ENCODE results near the gene HOXC11.
A peak's percentile ranks its signal among the peaks of the same experiment; 100 is the strongest.

HOXC11 gene

GRCh38 chr12:53969588-53970259 lies 3.2 kb upstream of the HOXC11 start:
- Histone ChIP-seq H3K27ac (no peak overlapping the region), H3K4me3 (no peak overlapping the region)

DNA sequence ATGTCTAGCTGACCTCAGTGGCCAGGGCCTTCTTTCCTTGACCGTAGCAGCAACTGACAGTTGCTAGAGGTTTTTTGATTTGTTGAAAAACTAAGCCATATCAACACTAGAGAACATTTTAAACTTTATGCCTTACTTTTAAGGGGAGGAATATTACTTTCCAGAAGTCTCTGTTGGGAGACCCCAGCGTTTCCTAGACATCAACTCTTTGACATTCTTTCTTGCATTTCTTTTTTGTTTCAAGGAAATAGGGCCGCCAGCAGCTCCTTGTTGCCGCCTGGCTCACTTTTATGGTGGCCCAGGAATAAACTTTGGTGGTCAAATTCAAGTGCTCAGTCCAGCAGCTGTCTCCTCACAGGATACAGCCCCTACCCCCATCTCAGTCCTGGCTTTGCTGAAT lies 2.5 kb upstream of the HOXC11 start:
- H3K27ac ChIP-seq = no peak overlapping the region
- H3K4me3 ChIP-seq = no peak overlapping the region

DNA sequence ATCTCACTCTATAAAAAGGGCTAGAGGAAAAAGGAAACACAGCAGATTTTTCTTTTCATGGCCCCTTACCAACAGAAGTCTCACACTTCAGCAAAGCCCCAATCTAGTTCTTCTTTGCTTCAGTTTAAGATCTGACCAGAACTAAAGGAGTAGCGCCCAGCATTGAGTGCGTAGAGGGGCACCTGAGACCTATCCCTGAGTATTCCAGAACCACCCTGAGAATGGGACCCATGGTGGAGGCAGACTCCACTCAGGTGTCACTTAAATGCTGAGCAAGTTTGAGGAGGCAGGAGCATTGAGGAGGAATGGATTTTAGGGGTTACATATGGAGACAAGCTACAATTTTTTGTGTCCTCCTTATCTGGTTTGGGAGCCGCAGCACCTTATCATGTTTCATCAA lies 1.8 kb upstream of the HOXC11 start:
- no peak overlapping the region for H3K4me3 ChIP-seq
- H3K27ac ChIP-seq = no peak overlapping the region

GRCh38 chr12:53971686-53972085 lies 1.2 kb upstream of the HOXC11 start:
- Histone ChIP-seq H3K27ac (no peak overlapping the region), H3K4me3 (no peak overlapping the region)

GRCh38 chr12:53972152-53972702 lies 699 bp upstream of the HOXC11 start:
- H3K4me3 ChIP-seq = peak overlapping the region in 1 of 7 experiments; percentile 48
- peak overlapping the region in 4 of 21 experiments; percentile 74 to 90 (median 79) for H3K27ac ChIP-seq

GRCh38 chr12:53973236-53974042 lies 513 bp downstream of the HOXC11 start:
- peak overlapping the region; percentile 15 to 48 (median 30) for H3K4me3 ChIP-seq
- H3K27ac ChIP-seq = peak overlapping the region in 15 of 21 experiments; percentile 25 to 90 (median 74)

DNA sequence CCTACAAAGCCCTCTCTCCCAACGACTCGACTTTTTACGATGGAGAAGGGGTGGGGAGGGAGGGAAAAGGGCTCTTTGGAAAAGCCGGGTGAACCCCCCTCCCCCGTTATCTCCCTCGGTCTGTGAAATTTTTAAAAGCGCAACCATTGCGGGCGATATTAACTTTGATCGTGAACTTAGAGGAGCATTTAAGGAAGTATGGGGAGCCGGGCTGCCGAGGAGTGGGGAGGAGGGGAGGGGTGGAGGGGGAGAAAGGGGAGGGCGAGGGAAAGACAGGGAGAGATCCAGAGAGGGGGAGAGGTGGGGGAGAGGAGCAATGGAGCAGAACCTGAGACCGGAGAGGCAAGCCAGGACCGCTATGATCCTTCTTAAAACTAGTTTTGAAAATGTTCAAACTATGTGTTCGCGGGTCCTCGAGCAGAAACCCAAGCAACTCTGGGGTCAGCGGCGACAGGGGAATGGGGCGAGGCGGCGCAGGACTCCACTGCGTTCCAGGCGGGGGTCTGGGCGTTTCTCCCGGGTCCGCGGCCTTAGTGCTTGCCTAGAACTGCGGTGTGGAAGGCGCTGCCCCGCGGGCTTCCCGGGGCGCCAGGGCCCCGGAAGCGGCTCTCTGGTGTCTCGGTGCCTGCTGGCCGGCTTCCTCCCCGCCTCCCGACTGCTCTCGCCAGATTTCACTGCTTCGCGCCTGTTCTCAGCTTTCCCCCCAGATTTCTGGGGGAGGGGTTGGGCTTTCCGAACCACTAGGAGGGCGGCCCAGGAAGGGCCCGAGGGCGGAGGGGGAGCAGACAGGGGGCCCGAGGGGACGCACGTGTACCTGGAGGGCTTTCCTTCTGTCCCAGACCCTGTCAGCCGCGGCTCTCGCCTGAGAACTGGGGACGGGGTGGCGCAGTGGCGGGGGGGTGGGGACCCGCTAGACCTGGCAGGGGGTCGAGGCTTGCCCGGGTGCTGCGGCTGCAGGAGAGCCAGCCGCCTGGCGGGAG lies 1.4 kb downstream of the HOXC11 start, which contains the start of gene HOTAIR:
Gene HOTAIR (minus strand): TSS at position 871 of the 980 bp plus-strand sequence.
- H3K27ac ChIP-seq = peak within 1 kb of the TSS in 15 of 21 experiments; percentile 5 to 90 (median 74)

GRCh38 chr12:53975064-53975471 lies 2.1 kb downstream of the HOXC11 start:
- H3K27ac ChIP-seq = peak overlapping the region in 11 of 21 experiments; percentile 47 to 90 (median 78)
- H3K4me3 ChIP-seq = peak overlapping the region; percentile 15 to 48 (median 30)

More for the DNA sequence above, 1.4 kb downstream of the HOXC11 start, which contains the start of gene HOTAIR:
- peak within 1 kb of the TSS; percentile 15 to 48 (median 30) for H3K4me3 ChIP-seq

DNA sequence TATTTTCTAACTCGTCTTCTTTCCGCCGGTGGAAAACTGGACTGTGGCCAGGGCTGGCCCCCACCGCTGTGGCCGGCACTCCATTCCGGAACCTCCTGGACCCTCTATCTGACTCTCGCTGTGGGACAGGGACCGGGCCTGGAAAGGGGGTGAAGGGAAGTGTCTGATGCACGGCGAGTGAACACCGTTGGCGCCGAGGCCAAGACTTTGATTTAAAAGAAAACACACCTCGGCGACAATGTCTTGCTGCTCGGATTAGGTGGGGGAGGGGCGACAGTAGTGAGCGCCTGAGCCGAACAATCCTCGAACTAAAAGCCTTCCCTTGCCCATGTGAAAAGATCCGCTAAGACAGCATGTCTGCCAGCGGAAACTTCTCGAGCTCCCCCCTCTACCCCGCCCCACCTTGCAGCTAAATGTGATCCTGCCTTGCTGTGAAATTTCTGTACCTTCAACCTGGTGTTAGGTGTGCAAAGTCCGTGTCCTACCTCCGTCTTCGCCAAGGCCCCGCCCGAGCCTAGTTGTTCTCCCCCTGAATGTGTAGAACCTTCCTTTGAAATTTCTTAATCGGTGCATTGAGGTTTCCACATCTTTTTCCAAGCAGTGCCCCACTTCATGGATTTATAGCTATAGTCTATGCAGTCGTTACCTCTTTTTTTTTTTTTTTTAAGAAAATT lies 2.7 kb downstream of the HOXC11 start:
- Histone ChIP-seq H3K27ac (peak overlapping the region in 2 of 21 experiments; percentile 38 to 90), H3K4me3 (peak overlapping the region in 2 of 7 experiments; percentile 30 to 41)

DNA sequence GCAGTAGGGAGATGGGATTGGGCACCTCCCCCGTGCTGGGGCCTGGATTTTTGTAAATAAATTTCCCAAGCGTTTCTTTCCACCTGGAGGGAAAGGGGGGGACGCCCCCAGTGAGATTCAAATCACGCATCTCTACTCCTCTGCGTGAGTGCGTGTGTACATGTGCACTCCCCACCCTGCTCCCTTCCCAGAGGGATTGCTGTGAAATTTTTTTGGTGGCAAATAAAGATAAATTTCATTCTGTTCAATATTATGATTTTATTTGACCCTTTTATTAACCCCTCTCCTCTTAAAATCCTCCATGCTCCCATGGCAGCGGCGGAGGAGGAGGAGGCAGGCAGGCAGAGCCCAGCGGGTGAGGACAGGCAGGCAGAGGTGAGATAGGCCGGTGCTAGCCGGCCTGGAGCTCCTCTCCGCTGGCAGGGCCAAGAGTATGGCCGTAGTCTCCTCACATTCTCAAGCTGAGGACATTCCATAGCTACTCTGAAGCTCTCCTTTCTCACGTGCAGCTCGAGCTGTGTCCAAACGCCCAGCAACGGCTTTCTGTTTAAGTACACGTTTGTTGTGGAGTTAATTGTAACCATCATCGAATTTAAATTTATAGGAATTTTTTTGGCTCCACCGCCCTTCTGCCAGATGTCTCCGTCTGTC lies 3.4 kb downstream of the HOXC11 start:
- Histone ChIP-seq H3K4me3 (no peak overlapping the region), H3K27ac (peak overlapping the region in 3 of 21 experiments; percentile 38 to 63 (median 45))

DNA sequence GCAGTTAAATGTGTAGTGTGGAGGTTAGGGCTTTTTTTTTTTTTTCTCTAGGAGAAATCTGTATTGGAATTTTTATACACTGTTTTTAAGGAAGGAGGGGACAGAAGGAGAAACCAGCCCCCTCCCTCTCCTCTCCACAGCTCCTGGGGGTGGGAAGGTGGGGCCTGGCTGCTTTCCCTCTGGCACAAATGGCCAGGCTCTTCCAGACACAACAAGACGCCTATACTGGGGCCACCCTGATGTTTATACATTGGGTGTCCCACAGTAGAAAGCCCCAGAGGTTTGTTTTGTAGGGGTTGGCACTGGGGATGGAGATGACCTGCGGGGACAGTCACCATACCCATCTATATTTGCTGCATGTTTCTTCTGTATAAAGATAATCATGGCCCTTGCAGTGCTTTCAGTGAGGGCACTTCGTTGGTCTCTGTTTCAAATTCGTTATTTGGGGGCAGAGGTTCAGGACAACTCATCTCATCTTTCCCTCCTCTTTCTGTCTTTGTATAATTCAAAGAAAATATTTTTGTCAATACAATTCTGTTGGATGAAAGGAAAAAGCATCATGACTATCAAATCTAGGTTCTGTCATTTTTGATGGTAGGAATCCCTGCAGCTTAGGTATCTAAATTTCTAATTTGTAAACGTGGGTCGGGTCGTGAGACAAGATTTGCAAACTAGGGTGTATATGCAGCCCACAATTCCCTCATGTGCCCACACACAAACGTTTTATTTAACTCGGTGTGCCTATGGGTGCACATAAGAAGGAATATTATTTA lies 4.1 kb downstream of the HOXC11 start:
- H3K4me3 ChIP-seq = no peak overlapping the region
- H3K27ac ChIP-seq = peak overlapping the region in 2 of 21 experiments; percentile 45 to 63

- no peak overlapping the region for H3K4me3 ChIP-seq
- H3K27ac ChIP-seq = peak overlapping the region in 5 of 21 experiments; percentile 38 to 98 (median 43)
Measured at GRCh38 chr12:53977596-53978445, 4.9 kb downstream of the HOXC11 start.

DNA sequence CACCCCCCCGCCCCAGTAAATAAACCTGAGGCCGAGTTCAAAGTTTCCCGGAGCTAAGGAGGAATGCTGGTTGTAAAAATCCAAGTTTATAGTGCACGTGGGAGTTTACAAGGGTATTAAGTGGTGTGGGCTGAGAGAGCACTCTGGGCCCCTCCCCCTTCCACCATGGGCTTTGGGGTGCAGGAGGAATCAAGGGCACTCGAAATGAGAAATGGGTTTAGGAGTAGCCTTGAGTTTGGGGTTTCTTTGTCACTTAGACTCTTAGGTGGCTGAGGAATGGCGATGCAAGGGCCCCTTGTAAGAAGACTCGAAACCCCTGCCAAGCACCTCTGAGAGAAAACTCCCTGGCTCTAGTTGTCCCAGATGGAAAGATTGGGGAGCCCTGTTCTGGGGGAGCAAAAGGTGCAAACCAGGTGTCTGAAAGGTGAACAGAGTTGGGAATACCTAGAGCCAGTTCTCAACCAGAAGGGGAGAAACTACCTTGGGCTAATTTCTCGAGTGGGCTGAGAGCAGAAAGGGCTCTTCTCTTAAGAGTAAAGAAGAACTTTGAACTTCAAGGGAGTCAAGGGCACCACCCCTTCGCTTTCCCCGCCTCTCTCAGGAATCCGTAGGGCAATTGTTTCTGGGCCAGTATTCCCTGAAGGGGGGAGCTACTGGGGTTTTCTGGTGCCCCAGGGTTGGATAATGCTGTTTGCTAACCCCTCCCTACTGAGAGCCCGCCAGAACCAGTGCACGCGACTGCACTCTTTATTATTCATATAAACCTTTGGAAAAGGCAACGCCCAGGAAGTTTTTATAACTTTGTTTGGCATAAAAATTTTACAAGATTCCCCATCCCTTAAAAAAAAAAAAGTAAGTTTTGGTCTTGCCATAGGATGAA lies 5.8 kb downstream of the HOXC11 start:
- Histone ChIP-seq H3K4me3 (no peak overlapping the region), H3K27ac (peak overlapping the region in 5 of 21 experiments; percentile 36 to 98 (median 41))

DNA sequence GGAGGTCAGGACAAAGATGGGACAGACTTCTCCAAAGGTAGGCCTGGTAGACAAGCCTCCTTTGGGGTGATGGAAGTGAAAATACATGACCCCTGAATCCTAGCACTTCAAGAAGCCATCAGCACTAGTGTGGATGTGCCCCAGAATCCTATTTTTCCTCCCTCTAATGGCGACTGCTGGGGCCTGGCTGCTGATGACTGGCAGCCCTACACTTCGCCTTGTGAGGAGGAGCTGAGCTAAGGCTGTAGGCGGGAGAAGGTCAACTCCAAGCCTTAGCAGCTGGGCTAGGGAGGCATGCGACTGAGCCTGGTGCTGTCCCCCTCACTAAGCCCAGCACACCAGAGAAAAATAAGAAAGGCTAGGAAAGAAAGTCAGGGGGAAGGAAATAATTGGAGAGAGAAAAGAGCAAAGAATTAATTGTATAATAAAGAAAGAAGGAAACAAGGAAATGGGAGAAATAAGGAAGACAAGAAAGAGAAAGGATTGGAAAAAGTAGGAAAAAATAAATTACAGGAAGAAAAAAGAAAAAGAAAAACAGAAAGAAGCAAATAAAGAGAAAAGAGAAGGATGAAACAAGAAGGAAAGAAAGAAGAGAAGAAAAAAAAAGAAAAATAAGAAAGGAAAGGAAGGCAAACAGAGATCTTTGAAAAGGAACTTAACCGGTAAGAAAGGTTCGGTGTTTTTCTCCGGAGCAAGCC lies 7.3 kb downstream of the HOXC11 start:
- Histone ChIP-seq H3K27ac (peak overlapping the region in 6 of 21 experiments; percentile 29 to 98 (median 86)), H3K4me3 (no peak overlapping the region)
